H1 (cell line): ENCODE results near the gene ZFAND3. TPM values are rescaled to one million over a fixed set of nuclear protein-coding genes. Genes with fewer than 3 reads are reported as not detected.

Experiments
- CTCF ChIA-PET: fragments of 300-600 bp; sonication (Branson Sonifier 250); formaldehyde crosslinking; loops from one replicate; lab custom pipeline; 2021; ENCODE audit not compliant: partially characterized antibody; lab: Charles Lee
- POLR2A ChIA-PET: fragments of 300-600 bp; sonication (Branson Sonifier 250); formaldehyde crosslinking; loops from one replicate; lab custom pipeline; 2021; ENCODE audit warnings: inconsistent platforms; ENCODE audit not compliant: partially characterized antibody; lab: Charles Lee
- DNase-seq, 2 experiments: peaks; one replicate each; pipeline versions ENCODE4 v3.0.0 to v3.0.0-alpha.2; 2010 to 2022; ENCODE audit warnings: low spot score in 2 of 2, low read depth in 1 of 2, mixed read lengths in 1 of 2
- FAIRE-seq: peaks from 2 replicates; lab custom pipeline; 2011; peaks lifted over from hg19 to GRCh38; lab: Jason Lieb, UNC
- H2AFZ ChIP-seq: 2 replicates; pipeline ENCODE4 v1.8.1; 2012; ENCODE audit warnings: low read length, inconsistent platforms
- H2AK5ac ChIP-seq: 2 replicates; pipeline ENCODE4 v1.6.1; 2013; ENCODE audit warnings: low read depth, low read length
- H2BK120ac ChIP-seq: replicated peaks from 2 replicates; pipeline ENCODE3; 2013; ENCODE audit warnings: low read depth, low read length, inconsistent platforms
- H2BK12ac ChIP-seq: 2 replicates; pipeline ENCODE4 v1.6.1; 2013; ENCODE audit warnings: low read depth, low read length
- H2BK15ac ChIP-seq: 2 replicates; pipeline ENCODE4 v1.6.1; 2013; ENCODE audit warnings: low read length
- H2BK20ac ChIP-seq: 2 replicates; pipeline ENCODE4 v1.6.1; 2013; ENCODE audit warnings: low read length
- H2BK5ac ChIP-seq: 2 replicates; pipeline ENCODE4 v1.6.1; 2013; ENCODE audit warnings: low read depth, low read length
- H3K14ac ChIP-seq: 2 replicates; pipeline ENCODE4 v1.6.1; 2013; ENCODE audit warnings: inconsistent platforms; ENCODE audit not compliant: insufficient read length
- H3K18ac ChIP-seq: 2 replicates; pipeline ENCODE4 v1.6.1; 2013; ENCODE audit warnings: low read length; ENCODE audit errors: extremely low read depth
- H3K23ac ChIP-seq: 2 replicates; pipeline ENCODE4 v1.6.1; 2013; ENCODE audit warnings: inconsistent platforms; ENCODE audit not compliant: insufficient read length
- H3K23me2 ChIP-seq: 2 replicates; pipeline ENCODE4 v1.6.1; 2013; ENCODE audit warnings: low read depth, low read length
- H3K27ac ChIP-seq: 2 replicates; pipeline ENCODE4 v1.6.1; 2011; ENCODE audit warnings: low read depth, low read length, inconsistent platforms
- H3K27me3 ChIP-seq, 4 experiments: replicated peaks in 1 of 4; 1 replicate in 1 of 4; 2 replicates in 3 of 4; pipeline versions ENCODE4 v1.6.1 to v1.8.1; 2011 to 2013; ENCODE audit warnings: low read length in 3 of 4, mild to moderate bottlenecking in 3 of 4, inconsistent platforms in 2 of 4, mixed read lengths in 2 of 4, moderate library complexity in 1 of 4; ENCODE audit not compliant: control insufficient read depth in 3 of 4, insufficient read depth in 3 of 4; ENCODE audit errors: extremely low read depth in 1 of 4
- H3K36me3 ChIP-seq, 4 experiments: 2 replicates each; pipeline versions ENCODE4 v1.6.1 to v1.8.1; 2011 to 2013; ENCODE audit warnings: mild to moderate bottlenecking in 4 of 4, low read length in 3 of 4, moderate library complexity in 2 of 4, control low read depth in 1 of 4, inconsistent platforms in 1 of 4; ENCODE audit not compliant: insufficient read depth in 4 of 4, control insufficient read depth in 2 of 4
- H3K4ac ChIP-seq: replicated peaks from 2 replicates; pipeline ENCODE3; 2013; ENCODE audit warnings: low read length, low read depth, mixed read lengths, inconsistent platforms; ENCODE audit not compliant: insufficient read length
- H3K4me1 ChIP-seq, 4 experiments: replicated peaks in 1 of 4; 1 replicate in 1 of 4; 2 replicates in 3 of 4; pipeline versions ENCODE4 v1.6.1 to v1.8.1; 2011 to 2013; ENCODE audit warnings: low read length in 3 of 4, inconsistent platforms in 2 of 4, mixed read lengths in 1 of 4; ENCODE audit not compliant: insufficient read depth in 4 of 4, control insufficient read depth in 3 of 4
- H3K4me2 ChIP-seq, 2 experiments: 2 replicates each; pipeline versions ENCODE4 v1.6.1 to v1.8.1; 2011 to 2013; ENCODE audit warnings: low read depth in 2 of 2, low read length in 2 of 2, control low read depth in 1 of 2, inconsistent platforms in 1 of 2, mild to moderate bottlenecking in 1 of 2; ENCODE audit not compliant: insufficient read depth in 1 of 2
- H3K4me3 ChIP-seq, 4 experiments: fragments of 200-600, 300-600 bp in 1 of 4; sonication (generic), shearing (Covaris generic), sonication (Bioruptor Twin) in 1 of 4; 2 replicates each; pipeline versions ENCODE4 v1.5.1 to v1.8.1; 2011 to 2016; ENCODE audit warnings: low read length in 4 of 4, low read depth in 3 of 4, control low read depth in 2 of 4, inconsistent platforms in 2 of 4, mild to moderate bottlenecking in 2 of 4, mixed read lengths in 1 of 4, moderate library complexity in 1 of 4; ENCODE audit not compliant: insufficient read depth in 2 of 4; ENCODE audit errors: extremely low read depth in 1 of 4
- H3K56ac ChIP-seq: replicated peaks from 2 replicates; pipeline ENCODE3; 2013; ENCODE audit warnings: low read depth, mild to moderate bottlenecking, mixed read lengths, low read length, inconsistent platforms; ENCODE audit not compliant: insufficient read length
- H3K79me1 ChIP-seq: 2 replicates; pipeline ENCODE4 v1.6.1; 2013; ENCODE audit warnings: low read depth, low read length, control low read depth
- H3K79me2 ChIP-seq, 2 experiments: 2 replicates each; pipeline versions ENCODE4 v1.6.1 to v1.8.1; 2012 to 2013; ENCODE audit warnings: low read length in 2 of 2, mild to moderate bottlenecking in 2 of 2, inconsistent platforms in 1 of 2; ENCODE audit not compliant: insufficient read depth in 2 of 2, control insufficient read depth in 1 of 2
- H3K9ac ChIP-seq, 4 experiments: replicated peaks in 1 of 4; 1 replicate in 1 of 4; 2 replicates in 3 of 4; pipeline versions ENCODE4 v1.6.1 to v1.8.1; 2011 to 2013; ENCODE audit warnings: low read depth in 3 of 4, low read length in 3 of 4, control low read depth in 2 of 4, mild to moderate bottlenecking in 2 of 4, moderate library complexity in 2 of 4, inconsistent platforms in 1 of 4; ENCODE audit errors: extremely low read depth in 1 of 4
- H3K9me3 ChIP-seq, 2 experiments: 2 replicates each; pipeline versions ENCODE4 v1.6.1 to v1.8.1; 2012 to 2013; ENCODE audit warnings: mild to moderate bottlenecking in 2 of 2, moderate library complexity in 2 of 2, control low read depth in 1 of 2, inconsistent platforms in 1 of 2, low read depth in 1 of 2, low read length in 1 of 2, mixed read lengths in 1 of 2; ENCODE audit not compliant: insufficient read depth in 2 of 2
- H4K20me1 ChIP-seq, 2 experiments: replicated peaks in 1 of 2; 2 replicates each; pipeline versions ENCODE3 to v1.8.1; 2011 to 2013; ENCODE audit warnings: inconsistent platforms in 2 of 2, low read length in 2 of 2, mild to moderate bottlenecking in 1 of 2; ENCODE audit not compliant: insufficient read depth in 2 of 2, control insufficient read depth in 1 of 2
- H4K5ac ChIP-seq: 2 replicates; pipeline ENCODE4 v1.6.1; 2013; ENCODE audit warnings: low read length, low read depth, mixed read lengths, inconsistent platforms; ENCODE audit not compliant: insufficient read length
- H4K8ac ChIP-seq: 2 replicates; pipeline ENCODE4 v1.8.0; 2013; ENCODE audit warnings: mild to moderate bottlenecking, moderate library complexity, low read length, inconsistent platforms; ENCODE audit not compliant: insufficient read depth; ENCODE audit errors: extremely low read depth
- H4K91ac ChIP-seq: replicated peaks from 2 replicates; pipeline ENCODE3; 2013; ENCODE audit warnings: low read length, mixed read lengths, inconsistent platforms; ENCODE audit not compliant: insufficient read length
- BACH1 ChIP-seq: IDR thresholded peaks from 2 replicates; pipeline ENCODE4 v1.6.1; 2012; ENCODE audit warnings: low read length, improper control_type of control experiment
- PHF8 ChIP-seq: fragments of 200-600 bp; sonication (generic); conservative IDR thresholded peaks from 2 replicates; pipeline ENCODE4 v1.7.1; 2012; ENCODE audit warnings: low read depth, mild to moderate bottlenecking, inconsistent platforms, low read length, moderate library complexity
- RBBP5 ChIP-seq: IDR thresholded peaks from 2 replicates; pipeline ENCODE4 v1.7.1; 2012; ENCODE audit warnings: low read depth, mild to moderate bottlenecking, inconsistent platforms, low read length, moderate library complexity, borderline replicate concordance
- WGBS, 2 experiments: shearing (Covaris generic) in 1 of 2; methylation state at CpG; one replicate each; pipeline versions ENCODE4 v1.1.6 to v1.1.7; 2013 to 2015; ENCODE audit warnings: low lambda C conversion rate in 2 of 2, mixed read lengths in 2 of 2, inconsistent platforms in 1 of 2, low coverage in 1 of 2, missing lambda C conversion rate in 1 of 2; ENCODE audit not compliant: insufficient replicate concordance in 2 of 2, insufficient coverage in 1 of 2, insufficient read length in 1 of 2; ENCODE audit errors: extremely low coverage in 1 of 2, missing lambda C conversion rate in 1 of 2; 5-methylcytosine and 5-hydroxymethylcytosine counted together
- polyA plus RNA-seq, 7 experiments: library from polyadenylated mRNA; depleted of rRNA in 3 of 7; stranded (reverse) in 5 of 7; unstranded in 2 of 7; fragments of >200 nt in 5 of 7; fragments of 200-250 nt in 2 of 7; gene quantifications; 1 replicate in 5 of 7; 2 replicates in 1 of 7; 4 replicates in 1 of 7; pipeline versions ENCODE4 v1.2.1 to v1.2.3, GENCODE V29; 2011 to 2013; ENCODE audit warnings: missing spikeins in 2 of 7, mixed read lengths in 2 of 7
- total RNA-seq: library from RNA; stranded (reverse); fragmentation: NEBNext Ultra II Directional; extraction: Animal tissue kit (Norgen Biotek cat#: 25700); gene quantifications from 2 replicates; pipeline ENCODE4 v1.2.1, GENCODE V29; 2021

The ZFAND3 gene
- total and polyA plus RNA-seq, 2 of the 8 experiments (the other 6 are each of a cell fraction or from before 2014, with no cell fraction given) = 13.0 to 51.3 TPM

GRCh38 chr6:38016824-38017223 lies 197.3 kb downstream of the ZFAND3 start:
- Histone ChIP-seq H3K27ac (no peak overlapping the region), H2BK20ac (no peak overlapping the region), H3K23me2 (no peaks in the 10 kb centered on the region), H2BK15ac (no peak overlapping the region), H3K14ac (no peak overlapping the region), H2AFZ (no peak overlapping the region), H3K9ac (no peak overlapping the region), H3K4me3 (no peak overlapping the region), H3K56ac (no peak overlapping the region), H3K4me1 (no peaks in the 10 kb centered on the region), H3K79me2 (peaks cover 0 to 35% of the 10 kb centered on the region in 2 experiments; a peak in 2 of 4 replicates), H3K4me2 (no peak overlapping the region), H4K5ac (no peak overlapping the region), H2BK5ac (no peak overlapping the region), H2BK120ac (no peak overlapping the region), H3K9me3 (no peaks in the 10 kb centered on the region; a peak in 1 of 4 replicates), H3K36me3 (no peaks in the 10 kb centered on the region), H4K8ac (no peak overlapping the region), H4K20me1 (peaks cover 0 to 5% of the 10 kb centered on the region in 2 experiments), H4K91ac (no peak overlapping the region), H2BK12ac (no peak overlapping the region), H3K4ac (no peak overlapping the region), H3K27me3 (no peaks in the 10 kb centered on the region), H3K23ac (no peak overlapping the region), H2AK5ac (no peak overlapping the region), H3K79me1 (no peaks in the 10 kb centered on the region), H3K18ac (no peak overlapping the region)
- CTCF ChIA-PET = interaction anchor here (0.7 to 1.5 kb wide), 4 partner anchors 9 to 275 kb away, joined by 3 to 5 read pairs (median 4); no protein-coding TSS in a partner anchor
- DNase-seq (no peak), FAIRE-seq (no peak)
- TF ChIP-seq BACH1 = no peak
- no peak for TF ChIP-seq RBBP5
- TF ChIP-seq PHF8 = no peak
- 82% methylated on average over 1 of the region's 1 CpG; no CpG with 5 or more reads in 1 of the 2 experiments for WGBS, 2 experiments
- POLR2A ChIA-PET = no interaction called here
